HG03097 (cell line): ENCODE measurements around the gene FBXL16.

ENCODE experiments used
- ATAC-seq: cut with Tn5 transposase; IDR thresholded peaks from one replicate; pipeline ENCODE4 v1.9.1; 2021; ENCODE audit not compliant: unreplicated experiment, low FRiP score

The FBXL16 gene

DNA sequence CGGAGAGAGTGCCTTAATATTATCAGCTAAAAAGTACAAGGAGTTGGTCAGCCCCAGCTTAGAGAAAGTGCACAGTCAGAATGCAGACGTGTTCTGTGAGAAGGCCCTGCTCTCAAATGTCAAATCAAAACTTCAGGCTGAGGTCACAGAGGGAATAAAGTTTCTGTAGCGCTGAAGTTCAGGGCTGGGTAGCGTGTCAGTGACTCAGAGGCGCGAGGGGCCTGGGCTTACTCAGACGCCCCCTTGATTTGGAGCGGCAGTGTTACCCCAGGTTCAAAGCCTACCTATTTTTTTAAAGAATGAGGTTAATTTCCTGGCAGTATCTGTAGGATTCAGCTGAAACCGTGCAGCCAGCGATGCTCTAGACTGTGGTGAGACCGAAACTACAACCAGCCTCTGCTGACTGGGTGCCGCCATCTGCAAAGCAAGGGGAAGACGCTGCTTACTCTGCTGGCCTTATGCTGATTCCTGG, 30.4 kb upstream of the FBXL16 start:
- ATAC-seq, result no peak

GRCh38 chr16:734981-735881, 29.6 kb upstream of the FBXL16 start:
- ATAC-seq, result no peak

GRCh38 chr16:734208-734980, 28.8 kb upstream of the FBXL16 start:
- ATAC-seq, result no peak

GRCh38 chr16:733382-734207, 28.0 kb upstream of the FBXL16 start:
- no peak for ATAC-seq

DNA sequence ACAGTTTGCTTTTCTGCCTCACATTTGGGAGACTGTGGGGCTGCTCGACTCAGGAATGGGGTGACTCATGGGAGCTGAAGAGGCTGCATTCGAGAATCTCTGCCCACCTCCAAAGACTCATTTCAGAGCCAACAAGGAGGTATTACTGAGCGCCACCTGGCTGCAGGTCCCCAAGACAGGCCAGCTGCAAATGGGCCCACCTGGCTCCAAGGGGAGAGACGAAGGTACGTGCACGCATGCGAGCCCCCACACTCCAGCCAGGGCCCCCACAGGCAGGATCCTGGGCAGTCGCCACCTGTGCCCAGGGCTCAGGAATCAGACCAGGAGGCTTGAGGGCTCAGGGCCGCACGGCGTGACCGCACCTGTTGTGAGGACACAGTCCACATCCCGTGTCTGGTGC, 27.3 kb upstream of the FBXL16 start:
- ATAC-seq, result no peak

DNA sequence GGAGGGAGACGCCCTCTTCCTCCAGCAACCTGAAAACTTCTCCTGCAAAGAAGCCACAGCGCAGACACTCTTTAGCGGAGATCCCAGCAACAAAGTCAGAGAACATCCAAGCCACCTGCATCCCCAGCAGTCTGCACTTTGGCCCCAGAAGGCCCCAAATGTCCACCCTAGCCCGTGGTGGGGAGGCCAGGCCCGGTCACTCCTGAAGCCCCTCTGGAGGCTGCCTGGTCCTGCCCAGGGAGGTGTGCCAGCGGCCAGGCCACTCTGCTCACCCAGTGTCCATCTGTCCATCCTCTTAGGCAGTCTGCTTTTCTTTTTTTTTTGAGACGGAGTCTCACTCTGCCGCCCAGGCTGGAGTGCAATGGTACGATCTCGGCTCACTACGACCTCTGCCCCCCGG, 26.7 kb upstream of the FBXL16 start:
- no peak for ATAC-seq

GRCh38 chr16:730666-731509, 25.3 kb upstream of the FBXL16 start:
- no peak for ATAC-seq

DNA sequence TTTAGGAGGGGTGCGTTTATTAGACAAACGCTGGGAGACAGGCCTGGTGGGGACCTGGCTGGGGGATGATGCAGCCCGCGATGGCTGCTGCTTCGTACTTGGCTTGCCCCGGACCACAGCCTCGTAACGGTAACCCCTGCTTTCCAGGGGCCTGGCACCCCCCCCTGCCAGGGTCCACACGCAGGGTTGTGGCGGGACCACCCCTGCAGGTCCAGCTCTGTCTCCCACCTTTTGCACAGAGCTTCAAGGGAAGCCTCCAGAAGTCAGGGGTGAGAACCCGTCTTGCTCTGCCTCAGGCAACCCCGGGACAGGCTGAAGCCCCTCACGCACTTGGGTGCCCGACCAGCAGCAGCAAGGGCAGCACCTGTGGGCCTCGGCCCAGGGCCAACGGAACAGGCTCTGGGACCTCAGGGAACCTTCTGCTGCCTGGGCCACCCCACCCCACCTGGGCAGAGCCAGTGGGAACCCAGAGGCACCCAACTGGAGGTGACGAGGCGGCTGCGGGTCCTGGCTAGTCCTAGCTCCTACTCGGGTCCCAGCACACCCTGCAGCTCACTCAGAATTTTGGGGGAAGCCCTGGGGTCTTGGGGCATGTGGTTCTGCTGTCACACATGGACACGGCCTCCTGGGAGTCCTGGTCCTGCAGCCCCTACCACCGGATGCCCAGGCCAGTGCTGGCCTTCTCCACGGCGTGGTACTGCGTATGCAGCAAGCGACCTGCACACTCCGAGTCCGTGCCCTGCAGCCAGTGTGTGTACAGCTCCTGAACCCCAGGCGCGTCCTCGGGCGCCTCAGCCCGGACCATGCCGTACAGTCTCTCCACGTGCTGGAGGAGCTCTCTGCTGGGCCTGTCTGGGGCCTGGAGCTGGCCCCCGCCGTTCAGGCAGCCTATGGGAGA, 24.4 kb upstream of the FBXL16 start:
- ATAC-seq, result no peak

GRCh38 chr16:728890-729744, 23.5 kb upstream of the FBXL16 start:
- ATAC-seq, result no peak

- peak; percentile 25 for ATAC-seq
These were observed 22.7 kb upstream of the FBXL16 start for GRCh38 chr16:728131-728889.

DNA sequence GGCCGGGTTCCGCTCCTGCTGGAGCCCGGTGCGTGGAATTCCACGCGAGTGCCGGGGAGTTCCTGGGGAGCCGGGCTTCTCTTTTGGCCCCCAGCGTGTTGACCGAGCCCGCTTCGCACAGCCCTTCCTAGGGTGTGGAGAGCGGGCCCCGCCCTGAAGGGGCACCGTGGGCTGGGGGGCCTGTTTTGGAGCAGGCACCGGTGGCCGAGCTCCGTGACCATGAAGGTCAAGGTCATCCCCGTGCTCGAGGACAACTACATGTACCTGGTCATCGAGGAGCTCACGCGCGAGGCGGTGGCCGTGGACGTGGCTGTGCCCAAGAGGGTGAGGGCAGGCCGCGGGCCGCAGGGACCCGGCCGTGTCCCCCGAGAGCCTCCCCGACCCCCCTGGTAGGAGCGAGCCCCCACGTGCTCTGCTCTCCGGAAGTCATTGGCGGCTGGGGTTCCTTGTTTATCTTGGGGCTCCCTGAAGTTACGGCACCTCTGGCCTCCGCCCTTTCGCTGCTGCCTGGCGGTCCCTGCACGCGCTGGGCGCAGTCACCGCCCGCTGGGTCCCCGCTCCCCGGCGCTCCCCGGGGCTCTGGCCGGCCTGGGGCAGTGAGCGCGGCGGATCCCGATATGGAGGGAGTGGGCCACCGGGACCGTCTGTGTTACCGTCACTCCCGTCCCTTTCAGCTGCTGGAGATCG, 21.8 kb upstream of the FBXL16 start:
- no peak for ATAC-seq

DNA sequence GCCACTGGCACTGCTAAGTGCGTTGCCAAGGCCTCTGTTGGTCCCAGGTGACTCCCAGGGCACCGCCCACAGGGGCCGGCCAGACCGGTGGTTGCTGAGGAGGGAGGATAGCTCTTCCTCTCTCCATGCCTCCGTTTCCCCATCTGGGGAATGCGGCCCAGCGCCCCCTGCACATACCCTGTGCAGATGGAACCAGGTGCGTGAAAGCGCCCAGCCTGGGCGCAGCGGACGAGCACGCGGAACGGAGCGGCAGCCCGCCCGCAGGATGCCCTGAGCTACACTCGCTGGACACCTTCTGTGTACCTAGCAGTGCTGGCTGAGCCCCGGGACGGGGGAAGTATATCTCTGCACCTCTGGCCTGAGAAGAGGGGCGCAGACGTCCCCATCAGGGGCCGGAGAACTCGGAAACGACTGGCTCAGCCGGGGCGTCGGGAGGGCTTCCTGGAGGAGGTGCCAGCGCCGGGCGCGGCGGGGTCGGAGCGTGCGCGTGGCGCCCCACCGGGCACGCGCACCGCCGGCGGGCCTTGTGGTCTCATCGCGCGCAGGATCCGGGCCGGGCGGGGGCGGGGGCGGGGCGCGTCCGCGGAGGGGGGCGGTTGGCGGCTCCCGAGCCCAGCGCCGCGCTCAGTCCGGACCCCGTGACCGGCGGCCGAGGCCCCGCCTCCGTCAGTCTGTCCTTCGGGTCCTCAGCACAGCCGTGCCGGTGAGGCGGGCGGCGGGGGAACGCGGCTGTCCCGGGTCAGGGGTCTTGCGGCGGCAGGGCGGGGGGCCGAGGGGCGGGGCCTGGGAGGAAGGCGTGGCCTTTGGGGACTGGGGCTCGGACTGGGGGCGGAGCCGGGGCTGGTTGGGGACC, 21.1 kb upstream of the FBXL16 start, which contains the start of the genes CCDC78 and HAGHL:
CCDC78 (minus strand) TSS at position 6 of the 853 bp plus-strand sequence. CDS start 76 bp downstream, outside the sequence.
HAGHL (plus strand) TSS at position 669 of the 853 bp plus-strand sequence. CDS start 404 bp downstream, outside the sequence.
- no peak for ATAC-seq

DNA sequence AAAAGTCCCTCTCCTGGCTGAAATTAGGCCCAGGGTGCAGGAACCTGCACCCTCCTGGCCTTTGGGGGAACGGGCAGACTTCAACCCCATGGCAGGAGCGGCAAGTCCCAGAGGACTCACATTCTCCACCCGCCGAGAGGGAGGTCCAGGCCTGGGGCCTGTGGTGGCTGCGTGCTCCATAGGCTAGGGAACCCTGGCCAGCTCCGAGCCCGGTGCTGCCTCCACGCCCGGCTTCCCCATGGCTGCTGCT, 20.5 kb upstream of the FBXL16 start:
- no peak for ATAC-seq

DNA sequence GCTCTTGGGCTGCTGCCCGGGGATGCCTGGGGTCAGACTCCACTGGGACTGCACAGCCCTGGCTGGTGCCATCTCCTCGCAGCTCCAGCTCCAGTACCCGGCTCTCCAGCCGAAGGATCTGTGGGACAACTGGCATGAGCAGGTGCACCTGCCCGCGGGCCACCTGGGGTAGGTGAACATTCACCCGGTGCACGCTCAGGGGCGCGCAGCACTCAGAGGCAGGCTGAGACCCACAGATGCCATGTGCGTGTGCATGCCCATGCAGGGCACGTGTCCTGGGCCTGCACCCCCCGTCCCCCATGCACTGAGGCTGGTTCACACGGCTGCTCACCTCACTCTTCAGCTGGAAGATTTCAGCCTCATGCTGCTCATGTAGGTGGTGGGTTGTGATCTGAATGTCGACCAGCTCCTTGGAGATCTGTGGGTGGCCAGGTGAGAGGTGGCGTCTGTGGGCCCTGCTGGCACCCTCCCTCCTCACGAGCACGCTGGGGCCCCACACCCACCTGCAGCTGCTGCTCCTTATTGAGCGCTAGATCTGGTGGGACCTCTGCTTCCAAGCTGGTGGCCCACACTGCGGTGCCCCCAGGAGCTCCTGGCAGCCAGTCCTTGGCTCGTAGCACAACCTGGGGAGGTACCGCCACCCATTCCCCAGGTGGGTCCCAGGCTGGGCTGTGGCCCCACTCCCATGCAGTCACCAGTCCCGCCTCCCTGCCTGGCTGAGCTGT, 20.0 kb upstream of the FBXL16 start:
- no peak for ATAC-seq

GRCh38 chr16:725041-725376, 19.4 kb upstream of the FBXL16 start:
- ATAC-seq, result no peak
